Esophagus squamous epithelium (tissue), 4 donors: ENCODE data around the gene LAT.

ENCODE experiments used
- POLR2A ChIP-seq, 4 donors: fragments of 450-650 bp; IDR thresholded peaks; one replicate each; pipeline ENCODE4 v1.6.1; 2017; ENCODE audit warnings: antibody characterized with exemption in 4 of 4, mild to moderate bottlenecking in 4 of 4, moderate library complexity in 3 of 4
- TF ChIP-seq, protein P1 (sequence below), 6 experiments: fragments of 450-650 bp in 4 of 6; fragments of 200-600 bp in 2 of 6; sonication (generic) in 2 of 6; IDR thresholded peaks; one replicate each; pipeline ENCODE4 v1.5.1; 2016 to 2019; ENCODE audit warnings: antibody characterized with exemption in 6 of 6, mild to moderate bottlenecking in 4 of 6, moderate library complexity in 4 of 6

DNA sequence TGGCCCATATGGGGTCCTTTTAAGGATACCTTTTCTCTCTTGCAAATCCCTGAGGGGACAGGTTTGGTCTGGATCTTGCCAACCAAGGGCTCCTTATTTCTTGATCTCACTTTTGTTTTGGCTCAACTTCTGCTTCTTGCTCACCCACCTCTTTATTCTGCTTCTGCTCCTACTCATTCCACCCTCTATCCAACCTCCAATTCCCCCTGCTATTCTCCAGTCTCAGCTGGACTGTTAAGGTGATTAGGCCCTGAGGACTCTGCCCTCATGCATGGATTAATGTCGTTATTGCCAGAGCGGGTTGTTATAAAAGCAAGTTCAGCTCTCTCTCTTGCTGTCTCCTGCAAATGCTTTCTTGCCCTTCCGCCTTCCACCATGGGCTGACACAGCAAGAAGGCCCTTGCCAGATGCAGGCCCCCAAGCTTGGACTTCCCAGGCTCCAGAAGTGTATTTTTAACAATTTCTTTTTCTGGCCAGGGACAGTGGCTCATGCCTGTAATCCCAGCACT is 29.8 kb downstream of the LAT start:
- TF ChIP-seq, protein P1, sequence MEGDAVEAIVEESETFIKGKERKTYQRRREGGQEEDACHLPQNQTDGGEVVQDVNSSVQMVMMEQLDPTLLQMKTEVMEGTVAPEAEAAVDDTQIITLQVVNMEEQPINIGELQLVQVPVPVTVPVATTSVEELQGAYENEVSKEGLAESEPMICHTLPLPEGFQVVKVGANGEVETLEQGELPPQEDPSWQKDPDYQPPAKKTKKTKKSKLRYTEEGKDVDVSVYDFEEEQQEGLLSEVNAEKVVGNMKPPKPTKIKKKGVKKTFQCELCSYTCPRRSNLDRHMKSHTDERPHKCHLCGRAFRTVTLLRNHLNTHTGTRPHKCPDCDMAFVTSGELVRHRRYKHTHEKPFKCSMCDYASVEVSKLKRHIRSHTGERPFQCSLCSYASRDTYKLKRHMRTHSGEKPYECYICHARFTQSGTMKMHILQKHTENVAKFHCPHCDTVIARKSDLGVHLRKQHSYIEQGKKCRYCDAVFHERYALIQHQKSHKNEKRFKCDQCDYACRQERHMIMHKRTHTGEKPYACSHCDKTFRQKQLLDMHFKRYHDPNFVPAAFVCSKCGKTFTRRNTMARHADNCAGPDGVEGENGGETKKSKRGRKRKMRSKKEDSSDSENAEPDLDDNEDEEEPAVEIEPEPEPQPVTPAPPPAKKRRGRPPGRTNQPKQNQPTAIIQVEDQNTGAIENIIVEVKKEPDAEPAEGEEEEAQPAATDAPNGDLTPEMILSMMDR (IDR thresholded peaks at IDR 0.05) = no peak
- no peak for TF ChIP-seq POLR2A (IDR thresholded peaks at IDR 0.05)
